Epithelial cell of esophagus (primary cell): Measurements from ENCODE around the gene FES.
"Not testable (repeated sequence)": the region's sequence is repeated elsewhere in the genome, so short reads cannot be mapped to it uniquely, and the experiment has no call there.

ENCODE experiments used
- DNase-seq: peaks from one replicate; pipeline ENCODE4 v3.0.0; 2010; ENCODE audit warnings: low read depth
- H3K4me3 ChIP-seq: 2 replicates; pipeline ENCODE4 v1.5.1; 2011; ENCODE audit warnings: mild to moderate bottlenecking, low read length, control low read depth
- TF ChIP-seq, protein P1 (sequence below): IDR thresholded peaks from 2 replicates; pipeline ENCODE4 v1.5.1; 2011; ENCODE audit warnings: low read depth, mild to moderate bottlenecking, low read length, control low read depth, inconsistent platforms; ENCODE audit not compliant: insufficient read depth; ENCODE audit errors: missing control alignments

Gene FES

GRCh38 chr15:90905306-90906180 is 21.2 kb downstream of the FES start:
- no peak overlapping the region for H3K4me3 ChIP-seq
- TF ChIP-seq, protein P1, sequence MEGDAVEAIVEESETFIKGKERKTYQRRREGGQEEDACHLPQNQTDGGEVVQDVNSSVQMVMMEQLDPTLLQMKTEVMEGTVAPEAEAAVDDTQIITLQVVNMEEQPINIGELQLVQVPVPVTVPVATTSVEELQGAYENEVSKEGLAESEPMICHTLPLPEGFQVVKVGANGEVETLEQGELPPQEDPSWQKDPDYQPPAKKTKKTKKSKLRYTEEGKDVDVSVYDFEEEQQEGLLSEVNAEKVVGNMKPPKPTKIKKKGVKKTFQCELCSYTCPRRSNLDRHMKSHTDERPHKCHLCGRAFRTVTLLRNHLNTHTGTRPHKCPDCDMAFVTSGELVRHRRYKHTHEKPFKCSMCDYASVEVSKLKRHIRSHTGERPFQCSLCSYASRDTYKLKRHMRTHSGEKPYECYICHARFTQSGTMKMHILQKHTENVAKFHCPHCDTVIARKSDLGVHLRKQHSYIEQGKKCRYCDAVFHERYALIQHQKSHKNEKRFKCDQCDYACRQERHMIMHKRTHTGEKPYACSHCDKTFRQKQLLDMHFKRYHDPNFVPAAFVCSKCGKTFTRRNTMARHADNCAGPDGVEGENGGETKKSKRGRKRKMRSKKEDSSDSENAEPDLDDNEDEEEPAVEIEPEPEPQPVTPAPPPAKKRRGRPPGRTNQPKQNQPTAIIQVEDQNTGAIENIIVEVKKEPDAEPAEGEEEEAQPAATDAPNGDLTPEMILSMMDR, result no peak
- no peak for DNase-seq

DNA sequence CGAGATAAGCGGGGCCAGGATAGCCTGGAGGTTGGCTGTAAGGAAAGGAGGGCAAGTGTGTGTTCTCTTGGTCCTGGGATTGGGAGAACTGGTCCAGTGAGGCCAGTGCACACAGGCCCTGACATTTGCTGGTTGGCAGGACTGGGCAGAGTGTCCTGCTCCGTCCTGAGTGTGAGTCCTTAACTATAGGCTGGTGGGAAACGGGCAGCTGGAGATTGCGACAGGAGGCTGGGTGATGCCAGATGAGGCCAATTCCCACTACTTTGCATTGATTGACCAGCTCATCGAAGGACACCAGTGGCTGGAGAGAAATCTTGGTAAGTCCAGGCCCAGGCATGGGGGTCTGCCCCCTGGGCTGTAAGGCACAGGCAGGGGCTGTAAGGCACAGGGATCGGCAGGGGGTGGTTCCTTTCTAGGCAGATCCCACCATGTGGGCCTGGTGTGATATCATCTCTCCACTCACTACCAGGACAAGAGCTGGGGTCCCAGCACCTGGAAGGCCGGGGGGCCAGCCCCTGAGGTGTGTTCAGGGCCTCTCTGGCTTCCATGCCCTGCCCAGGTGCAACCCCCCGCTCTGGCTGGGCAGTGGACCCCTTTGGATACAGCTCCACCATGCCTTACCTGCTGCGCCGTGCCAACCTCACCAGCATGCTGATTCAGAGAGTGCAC is 22.0 kb downstream of the FES start:
- H3K4me3 ChIP-seq, result no peak overlapping the region
- TF ChIP-seq, protein P1, result no peak
- no peak for DNase-seq

DNA sequence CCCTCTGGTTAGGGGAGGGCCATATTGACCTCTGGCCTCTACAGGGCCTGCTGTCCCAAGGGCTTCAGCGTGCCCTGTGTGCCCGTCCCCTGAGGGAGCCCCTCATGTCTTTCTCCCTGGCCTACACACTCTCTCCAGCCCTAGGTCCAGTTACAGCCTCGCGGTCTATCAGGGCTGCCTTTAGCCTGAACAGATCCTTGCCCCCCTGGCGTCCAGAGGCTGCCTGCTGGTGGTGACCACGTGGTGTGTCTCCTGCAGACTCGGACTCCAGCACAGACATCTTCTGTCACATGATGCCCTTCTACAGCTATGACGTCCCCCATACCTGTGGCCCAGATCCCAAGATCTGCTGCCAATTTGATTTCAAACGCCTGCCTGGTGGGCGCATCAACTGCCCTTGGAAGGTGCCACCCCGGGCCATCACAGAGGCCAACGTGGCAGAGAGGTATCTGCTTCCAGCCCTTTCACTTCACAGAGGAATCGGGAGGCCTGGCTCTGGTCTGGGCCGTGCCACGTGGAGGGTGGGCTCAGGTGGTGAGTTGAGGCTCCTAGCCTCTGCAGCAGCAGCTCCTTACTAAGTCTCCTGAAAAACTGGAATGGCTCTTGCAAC is 22.9 kb downstream of the FES start:
- TF ChIP-seq, protein P1, result no peak
- DNase-seq, result no peak
- H3K4me3 ChIP-seq, result no peak overlapping the region

- H3K4me3 ChIP-seq, result no peak overlapping the region
- DNase-seq, result no peak
- TF ChIP-seq, protein P1, result no peak
Observed at GRCh38 chr15:90907838-90908507, 23.7 kb downstream of the FES start.

DNA sequence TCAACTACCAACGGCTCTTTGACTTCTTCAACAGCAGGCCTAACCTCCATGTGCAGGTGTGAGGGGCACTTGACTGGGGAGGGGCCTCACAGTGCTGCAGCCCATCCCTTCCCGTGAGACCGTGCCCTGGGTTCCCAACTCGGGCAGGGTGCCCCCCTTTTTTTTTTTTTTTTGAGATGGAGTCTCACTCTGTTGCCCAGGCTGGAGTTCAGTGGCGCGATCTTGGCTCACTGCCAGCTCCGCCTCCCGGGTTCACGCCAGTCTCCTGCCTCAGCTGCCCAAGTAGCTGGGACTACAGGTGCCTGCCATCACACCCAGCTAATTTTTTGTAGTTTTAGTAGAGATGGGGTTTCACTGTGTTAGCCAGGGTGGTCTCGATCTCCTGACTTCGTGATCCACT is 25.1 kb downstream of the FES start:
- not testable (repeated sequence) for DNase-seq, H3K4me3 ChIP-seq

- DNase-seq, result no peak
- TF ChIP-seq, protein P1, result no peak
- H3K4me3 ChIP-seq, result no peak overlapping the region
Observed at GRCh38 chr15:90909976-90910375, 25.7 kb downstream of the FES start.
